GM12878 (cell line): ENCODE measurements around the gene KCNK5. TPM values are rescaled to one million over a fixed set of nuclear protein-coding genes. Genes with fewer than 3 reads are reported as not detected.
A peak's percentile ranks its signal among the peaks of the same experiment; 100 is the strongest.

Source experiments
- ATAC-seq: fragments of 200-7000 bp; cut with Tn5 transposase; 3 replicates; pipeline ENCODE4 v1.9.1; 2020; ENCODE audit warnings: mild to moderate bottlenecking, moderate library complexity
- BruUV-seq: library from RNA; stranded (reverse); fragments of 400-500 nt; replicated peaks from 2 replicates; lab custom pipeline; 2021; lab: Mats Ljungman, UMichigan
- CTCF ChIA-PET: fragments of 300-600 bp; sonication (Branson Sonifier 250); formaldehyde crosslinking; extraction: SDS; loops from one replicate; lab custom pipeline; 2021; ENCODE audit warnings: inconsistent platforms; lab: Yijun Ruan, JAX
- POLR2A ChIA-PET: fragments of 350-600 bp; formaldehyde crosslinking; extraction: SDS; loops from one replicate; lab custom pipeline; 2021; ENCODE audit warnings: inconsistent platforms; lab: Charles Lee
- RAD21 ChIA-PET: fragments of 300-600 bp; sonication (Branson Sonifier 250); formaldehyde crosslinking; loops from one replicate; lab custom pipeline; 2023; ENCODE audit warnings: antibody characterized with exemption; ENCODE audit not compliant: unreplicated experiment; lab: Charles Lee
- SMC1A ChIA-PET: fragments of 300-600 bp; sonication (Branson Sonifier 250); formaldehyde crosslinking; loops from one replicate; lab custom pipeline; 2023; ENCODE audit not compliant: unreplicated experiment, uncharacterized antibody; lab: Charles Lee
- DNase-seq: peaks from one replicate; pipeline ENCODE4 v3.0.0-alpha.2; 2011; ENCODE audit warnings: low read depth, low spot score
- FAIRE-seq: peaks from 3 replicates; lab custom pipeline; 2011; peaks lifted over from hg19 to GRCh38; lab: Jason Lieb, UNC
- H2AFZ ChIP-seq: 2 replicates; pipeline ENCODE4 v1.6.0; 2011; ENCODE audit warnings: low read depth, low read length, control low read depth; ENCODE audit not compliant: control insufficient read depth
- H3K27ac ChIP-seq: 2 replicates; pipeline ENCODE4 v1.5.1; 2011; ENCODE audit warnings: control low read depth; ENCODE audit not compliant: control insufficient read depth, insufficient read depth
- H3K27me3 ChIP-seq, 2 experiments: replicated peaks in 1 of 2; 2 replicates each; pipeline versions ENCODE4 v1.6.0 to v1.6.1; 2011; ENCODE audit warnings: low read length in 1 of 2; ENCODE audit not compliant: control insufficient read depth in 2 of 2, insufficient read depth in 2 of 2
- H3K36me3 ChIP-seq, 2 experiments: 2 replicates each; pipeline ENCODE4 v1.5.1; 2011; ENCODE audit warnings: low read length in 1 of 2; ENCODE audit not compliant: control insufficient read depth in 2 of 2, insufficient read depth in 2 of 2
- H3K4me1 ChIP-seq: 2 replicates; pipeline ENCODE4 v1.6.1; 2011; ENCODE audit warnings: mild to moderate bottlenecking, low read length, moderate library complexity, mixed read lengths; ENCODE audit not compliant: control insufficient read depth, insufficient read depth
- H3K4me2 ChIP-seq: 2 replicates; pipeline ENCODE4 v1.6.0; 2011; ENCODE audit warnings: control low read depth; ENCODE audit not compliant: control insufficient read depth, insufficient read depth
- H3K4me3 ChIP-seq: fragments of 200-600 bp; sonication (generic); 2 replicates; pipeline ENCODE4 v1.5.1; 2016
- H3K79me2 ChIP-seq: 2 replicates; pipeline ENCODE4 v1.6.0; 2011; ENCODE audit warnings: low read length; ENCODE audit not compliant: control insufficient read depth, insufficient read depth
- H3K9ac ChIP-seq: 2 replicates; pipeline ENCODE4 v1.8.0; 2011; ENCODE audit warnings: low read length, control low read depth, mixed read lengths; ENCODE audit not compliant: control insufficient read depth, insufficient read depth
- H3K9me3 ChIP-seq: replicated peaks from 3 replicates; pipeline ENCODE4 v1.5.1; 2011; ENCODE audit warnings: mild to moderate bottlenecking, low read length; ENCODE audit not compliant: control insufficient read depth, insufficient read depth
- H4K20me1 ChIP-seq: 2 replicates; pipeline ENCODE4 v1.6.0; 2011; ENCODE audit not compliant: control insufficient read depth, insufficient read depth
- BHLHE40 ChIP-seq, 2 experiments: fragments of 450-650 bp in 1 of 2; IDR thresholded peaks; 2 replicates each; pipeline ENCODE4 v1.6.1; 2011 to 2017; ENCODE audit warnings: low read depth in 2 of 2, borderline replicate concordance in 1 of 2, improper control_type of control experiment in 1 of 2, low read length in 1 of 2, mild to moderate bottlenecking in 1 of 2
- GATAD2B ChIP-seq: fragments of 450-650 bp; conservative IDR thresholded peaks from 2 replicates; pipeline ENCODE4 v1.6.1; 2017; ENCODE audit warnings: low read depth, mild to moderate bottlenecking, moderate library complexity
- IKZF1 ChIP-seq: fragments of 450-650 bp; conservative IDR thresholded peaks from 2 replicates; pipeline ENCODE4 v1.6.1; 2017; ENCODE audit warnings: antibody characterized with exemption, mild to moderate bottlenecking
- MEF2B ChIP-seq: fragments of 450-650 bp; IDR thresholded peaks from 2 replicates; pipeline ENCODE4 v1.6.1; 2018; ENCODE audit warnings: mild to moderate bottlenecking, moderate library complexity; ENCODE audit not compliant: partially characterized antibody, poor library complexity, severe bottlenecking
- NR2C2 ChIP-seq: IDR thresholded peaks from 2 replicates; pipeline ENCODE4 v1.6.1; 2011; ENCODE audit warnings: borderline replicate concordance, low read depth; ENCODE audit not compliant: control insufficient read depth, insufficient read length
- WGBS: methylation state at CpG from one replicate; pipeline ENCODE4 v1.1.6; 2016; ENCODE audit warnings: low lambda C conversion rate; ENCODE audit not compliant: insufficient replicate concordance, insufficient coverage; ENCODE audit errors: missing lambda C conversion rate; 5-methylcytosine and 5-hydroxymethylcytosine counted together
- in situ Hi-C: fragments of 300-500 bp; cut with MboI; formaldehyde crosslinking; loops from 9 replicates; pipeline ENCODE4 v1.14.3; 2018; ENCODE audit warnings: mixed read lengths
- intact Hi-C: fragments of 100-400 bp; cut with micrococcal nuclease; formaldehyde crosslinking; loops from one replicate; pipeline ENCODE4 v1.14.2; 2022; ENCODE audit not compliant: unreplicated experiment
- polyA plus RNA-seq, 11 experiments: library from polyadenylated mRNA; depleted of rRNA in 4 of 11; unstranded in 6 of 11; stranded (reverse) in 5 of 11; fragments of >200 nt; fragmentation: Nextera tagmentation in 4 of 11; fragmentation: Illumina TruSeq in 1 of 11; extraction: Ambion mirVana in 4 of 11; extraction: Trizol in 1 of 11; gene quantifications; 1 replicate in 1 of 11; 2 replicates in 10 of 11; pipeline versions ENCODE4 v1.2.1 to v1.2.3, GENCODE V29; 2011 to 2016; ENCODE audit warnings: inconsistent platforms in 2 of 11, missing spikeins in 2 of 11, low read depth in 1 of 11
- total RNA-seq, 4 experiments: library from RNA; depleted of rRNA in 3 of 4; stranded (reverse); fragments of >200 nt in 3 of 4; fragmentation: Illumina TruSeq in 1 of 4; extraction: Trizol in 1 of 4; gene quantifications; 2 replicates each; pipeline versions ENCODE4 v1.2.1 to v1.2.3, GENCODE V29; 2013 to 2021

The KCNK5 gene
- total and polyA plus RNA-seq, 10 of the 15 experiments (the other 5 are each of a cell fraction or from before 2014, with no cell fraction given) = 0.11 to 4.2 (median 2.1) TPM

DNA sequence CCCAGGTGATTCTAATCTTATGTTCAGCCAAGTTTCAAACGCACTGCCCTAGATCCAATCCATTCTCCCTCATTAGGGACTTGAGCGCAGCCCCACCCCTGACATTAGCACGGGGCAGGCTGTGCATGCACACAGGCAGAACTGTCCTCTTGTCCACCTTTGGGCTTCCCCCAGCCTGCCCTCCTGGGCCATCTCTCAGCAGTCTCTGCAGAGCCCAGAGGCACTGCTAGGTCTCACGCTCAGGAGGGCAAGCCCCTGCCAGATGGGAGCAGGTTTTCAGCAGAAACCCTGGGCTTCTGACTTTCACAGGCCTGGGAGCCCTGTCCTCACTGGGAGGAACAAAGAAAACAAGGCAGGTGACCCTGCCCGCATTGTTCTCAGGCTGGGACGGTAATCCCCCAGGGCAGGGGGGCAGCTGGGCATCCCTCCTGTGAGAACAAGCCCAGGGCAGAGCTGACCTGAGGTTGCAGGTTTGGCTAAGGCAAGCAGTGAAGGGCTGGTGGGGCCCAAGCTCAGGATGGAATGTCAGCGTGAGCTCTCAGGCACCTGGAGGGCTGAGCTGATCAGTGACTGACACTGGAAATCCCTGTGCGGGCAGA, 24.5 kb downstream of the KCNK5 start:
- H3K4me2 ChIP-seq = no peak overlapping the region
- peak; percentile 42 for ATAC-seq
- SMC1A ChIA-PET = interaction anchor here (0.9 to 2.0 kb wide), 2 partner anchors 13 to 38 kb away, joined by 3 to 13 read pairs; no protein-coding TSS in a partner anchor
- POLR2A ChIA-PET = interaction anchor here (0.6 to 2.7 kb wide), 5 partner anchors 11 to 24 kb away, joined by 3 to 13 read pairs (median 5); no protein-coding TSS in a partner anchor
- H3K4me3 ChIP-seq = no peak overlapping the region
- H3K36me3 ChIP-seq = no peaks in the 10 kb centered on the region
- BruUV-seq = no TSS peak
- no peak overlapping the region for H2AFZ ChIP-seq
- H3K27me3 ChIP-seq = no peaks in the 10 kb centered on the region
- no peak for FAIRE-seq
- RAD21 ChIA-PET = interaction anchor here (0.9 to 1.7 kb wide), 3 partner anchors 12 to 20 kb away, joined by 3 to 8 read pairs (median 4); no protein-coding TSS in a partner anchor
- no peak overlapping the region for H3K9ac ChIP-seq
- CTCF ChIA-PET = interaction anchor here (1.0 kb wide), 1 partner anchor 93 kb away, joined by 3 read pairs; no protein-coding TSS in a partner anchor
- DNase-seq = no peak
- H3K9me3 ChIP-seq = no peaks in the 10 kb centered on the region
- H3K79me2 ChIP-seq = no peaks in the 10 kb centered on the region
- 62% methylated on average over 8 of the region's 8 CpGs for WGBS
- H4K20me1 ChIP-seq = no peaks in the 10 kb centered on the region
- in situ Hi-C loops (no loop called here), intact Hi-C loops (no loop called here)
- TF ChIP-seq NR2C2 (no peak), BHLHE40 (IDR thresholded peaks at IDR 0.05; ENCODE audit: borderline replicate concordance in 1 of 2, low read depth in 2 of 2, low read length in 1 of 2) (peak in 1 of 2 experiments; percentile 58; a peak in 1 of 4 replicates), MEF2B (peak; percentile 71), IKZF1 (0 out of 2 replicates have a peak, but pooled peaks have one; percentile 11), GATAD2B (0 out of 2 replicates have a peak, but pooled peaks have one; percentile 26)
- no peak overlapping the region for H3K27ac ChIP-seq
- H3K4me1 ChIP-seq = peaks cover 6% of the 10 kb centered on the region
